GM19351 (cell line): ENCODE measurements around the gene KIF24.
"Not testable (repeated sequence)": the region's sequence is repeated elsewhere in the genome, so short reads cannot be mapped to it uniquely, and the experiment has no call there.

Source experiments
- ATAC-seq: cut with Tn5 transposase; IDR thresholded peaks from one replicate; pipeline ENCODE4 v1.9.1; 2021; ENCODE audit warnings: mild to moderate bottlenecking, moderate library complexity; ENCODE audit not compliant: unreplicated experiment

Gene KIF24

GRCh38 chr9:34363619-34364351 lies 34.7 kb upstream of the KIF24 start:
- no peak for ATAC-seq

DNA sequence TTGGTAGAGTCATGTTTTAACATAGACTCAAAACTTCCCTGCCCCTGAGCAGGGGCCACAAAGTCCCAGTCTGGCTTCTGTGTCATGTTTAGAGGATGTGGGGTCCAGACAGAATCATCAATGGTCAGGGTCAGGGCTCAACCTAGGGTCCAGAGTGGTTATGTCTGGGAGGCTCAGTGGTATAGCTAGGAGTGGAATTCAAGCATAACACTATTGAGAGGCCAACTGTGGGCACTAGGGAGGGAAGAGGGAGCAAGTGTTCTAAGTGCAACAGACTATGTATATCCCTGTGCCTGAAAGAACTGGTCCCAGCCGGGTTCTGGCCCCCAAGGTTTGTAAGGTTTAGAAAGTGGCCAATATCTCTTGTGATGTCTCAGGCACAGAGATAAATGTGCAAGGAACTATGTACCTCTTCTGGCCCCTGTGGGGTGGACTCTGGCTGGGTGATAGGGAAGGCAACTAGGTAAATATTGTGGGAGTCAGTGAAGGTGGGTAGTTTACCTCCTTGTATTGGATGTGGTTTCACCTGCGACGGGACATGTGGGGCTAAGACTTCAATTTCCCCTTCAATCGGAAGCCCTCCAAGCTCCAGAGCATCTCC lies 33.6 kb upstream of the KIF24 start:
- no peak for ATAC-seq

GRCh38 chr9:34352957-34353356 lies 23.9 kb upstream of the KIF24 start:
- ATAC-seq = not testable (repeated sequence)

GRCh38 chr9:34352122-34352652 lies 23.1 kb upstream of the KIF24 start:
- ATAC-seq = not testable (repeated sequence)

GRCh38 chr9:34349324-34349723 lies 20.3 kb upstream of the KIF24 start:
- ATAC-seq = no peak

- no peak for ATAC-seq
Measured at GRCh38 chr9:34347800-34348158, 18.7 kb upstream of the KIF24 start.

DNA sequence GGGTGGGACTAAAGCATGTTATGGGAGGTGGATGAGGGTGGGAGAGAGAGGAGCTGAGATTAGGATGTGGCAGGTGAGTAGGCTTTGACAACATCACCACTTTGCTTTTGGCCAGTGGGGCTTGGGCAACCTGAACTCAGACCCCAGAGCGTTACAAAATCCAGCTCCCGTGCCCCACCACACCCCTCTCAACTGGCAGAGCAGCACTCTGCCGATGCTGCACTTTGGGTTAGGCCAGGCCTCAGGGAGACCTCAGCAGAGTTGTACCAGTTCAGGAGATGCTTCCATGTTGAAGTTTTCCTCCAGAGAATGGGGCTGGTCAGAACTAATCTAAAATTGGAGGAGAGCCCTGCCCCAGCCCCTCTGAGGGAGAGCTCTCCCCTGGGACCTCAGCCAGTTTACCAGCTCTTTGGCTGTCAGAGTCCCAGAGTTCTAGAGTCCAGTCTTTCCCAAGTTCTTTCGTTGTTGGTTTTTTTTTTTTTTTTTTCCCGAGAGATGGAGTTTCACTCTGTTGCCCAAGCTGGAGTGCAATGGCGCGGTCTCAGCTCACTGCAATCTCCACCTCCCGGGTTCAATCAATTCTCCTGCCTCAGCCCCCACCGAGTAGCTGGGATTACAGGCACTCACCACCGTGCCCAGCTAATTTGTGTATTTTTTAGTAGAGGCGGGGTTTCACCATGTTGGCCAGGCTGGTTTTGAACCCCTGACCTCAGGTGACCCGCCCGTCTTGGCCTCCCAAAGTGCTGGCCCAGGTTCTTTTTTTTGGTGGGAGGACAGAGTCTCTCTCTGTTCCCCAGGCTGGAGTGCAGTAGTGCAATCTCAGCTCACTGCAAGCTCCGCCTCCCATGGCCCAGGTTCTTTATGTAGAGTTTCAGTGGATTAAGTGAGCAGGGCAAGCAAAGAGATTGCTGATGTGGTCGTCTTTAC lies 18.1 kb upstream of the KIF24 start:
- no peak for ATAC-seq

GRCh38 chr9:34343605-34344004 lies 14.5 kb upstream of the KIF24 start:
- ATAC-seq = no peak

DNA sequence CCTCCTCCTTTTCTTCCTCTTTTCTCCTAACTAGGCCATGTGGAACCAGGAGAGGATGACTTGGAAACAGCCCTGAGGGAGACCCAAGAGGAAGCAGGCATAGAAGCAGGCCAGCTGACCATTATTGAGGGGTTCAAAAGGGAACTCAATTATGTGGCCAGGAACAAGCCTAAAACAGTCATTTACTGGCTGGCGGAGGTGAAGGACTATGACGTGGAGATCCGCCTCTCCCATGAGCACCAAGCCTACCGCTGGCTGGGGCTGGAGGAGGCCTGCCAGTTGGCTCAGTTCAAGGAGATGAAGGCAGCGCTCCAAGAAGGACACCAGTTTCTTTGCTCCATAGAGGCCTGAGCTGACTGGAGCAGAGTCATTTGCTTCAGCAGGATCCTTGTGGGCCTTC lies 14.0 kb upstream of the KIF24 start:
- no peak for ATAC-seq

DNA sequence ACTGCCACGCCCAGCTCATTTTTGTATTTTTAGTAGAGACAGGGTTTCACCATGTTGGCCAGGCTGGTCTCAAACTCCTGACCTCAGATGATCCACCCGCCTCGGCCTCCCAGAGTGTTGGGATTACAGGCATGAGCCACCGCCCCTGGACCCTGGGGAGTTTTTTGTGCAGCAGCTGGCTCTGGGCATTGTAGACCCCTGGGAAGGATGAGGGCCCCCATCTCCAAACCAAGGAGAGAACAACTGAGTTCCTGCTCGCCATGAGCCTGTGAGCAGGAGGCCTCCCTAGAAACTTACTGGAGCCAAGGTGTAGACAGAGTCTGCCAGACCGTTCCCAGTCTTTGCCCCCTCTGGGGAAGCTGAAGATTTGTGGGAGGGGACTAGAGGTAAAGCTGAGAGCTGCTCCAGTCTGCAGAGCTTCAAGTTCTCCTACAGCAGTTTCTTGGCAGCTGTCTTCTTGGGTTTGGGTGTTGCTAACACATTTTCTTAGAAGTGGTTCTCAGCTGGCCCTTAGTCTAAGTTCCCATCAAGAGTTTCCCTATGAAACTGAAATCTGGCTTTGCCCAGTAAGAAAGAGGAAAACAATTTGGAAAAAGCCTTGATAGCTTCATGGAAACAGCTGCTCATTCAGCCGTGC lies 12.7 kb upstream of the KIF24 start:
- no peak for ATAC-seq

GRCh38 chr9:34338665-34339385 lies 9.8 kb upstream of the KIF24 start:
- ATAC-seq = no peak

DNA sequence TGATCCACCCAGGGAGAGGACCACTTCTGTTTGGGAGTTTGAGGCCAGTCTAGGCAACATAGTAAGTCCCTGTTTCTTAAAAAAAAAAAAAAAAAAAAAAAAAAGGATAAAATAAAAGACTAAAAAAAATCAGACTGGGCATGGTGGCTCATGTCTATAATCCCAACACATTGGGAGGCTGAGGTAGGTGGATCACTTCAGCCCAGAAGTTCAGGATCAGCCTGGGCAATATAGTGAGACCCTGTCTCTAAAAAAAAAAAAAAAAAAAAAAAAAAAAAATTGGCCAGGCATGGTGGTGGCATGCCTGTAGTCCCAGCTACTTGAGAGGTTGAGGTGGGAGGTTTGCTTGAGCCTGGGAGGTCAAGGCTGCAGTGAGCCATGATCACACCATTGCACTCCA lies 9.0 kb upstream of the KIF24 start:
- ATAC-seq = not testable (repeated sequence)

DNA sequence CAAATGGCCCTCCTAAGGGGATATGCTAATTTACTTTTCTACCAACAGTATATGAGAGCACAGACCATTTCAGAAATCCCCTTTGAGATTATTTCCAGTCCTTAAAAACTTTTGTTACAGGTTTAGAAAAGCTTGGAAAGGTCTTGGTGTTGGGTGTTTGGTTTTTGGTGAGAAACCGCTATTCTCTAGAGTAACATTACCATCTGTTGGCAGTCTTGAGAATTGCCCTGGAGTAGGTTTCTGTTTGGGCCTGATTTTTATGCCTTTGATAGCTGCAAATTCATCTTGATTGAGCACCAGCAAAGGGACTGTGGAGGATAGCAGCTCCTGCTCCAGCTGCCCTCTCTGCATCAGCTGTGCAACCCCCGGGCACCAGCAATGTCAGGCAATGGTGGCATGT lies 8.3 kb upstream of the KIF24 start:
- no peak for ATAC-seq

- ATAC-seq = no peak
Measured at GRCh38 chr9:34335376-34335775, 6.3 kb upstream of the KIF24 start.

- ATAC-seq = no peak
Measured at GRCh38 chr9:34334916-34335315, 5.8 kb upstream of the KIF24 start.

DNA sequence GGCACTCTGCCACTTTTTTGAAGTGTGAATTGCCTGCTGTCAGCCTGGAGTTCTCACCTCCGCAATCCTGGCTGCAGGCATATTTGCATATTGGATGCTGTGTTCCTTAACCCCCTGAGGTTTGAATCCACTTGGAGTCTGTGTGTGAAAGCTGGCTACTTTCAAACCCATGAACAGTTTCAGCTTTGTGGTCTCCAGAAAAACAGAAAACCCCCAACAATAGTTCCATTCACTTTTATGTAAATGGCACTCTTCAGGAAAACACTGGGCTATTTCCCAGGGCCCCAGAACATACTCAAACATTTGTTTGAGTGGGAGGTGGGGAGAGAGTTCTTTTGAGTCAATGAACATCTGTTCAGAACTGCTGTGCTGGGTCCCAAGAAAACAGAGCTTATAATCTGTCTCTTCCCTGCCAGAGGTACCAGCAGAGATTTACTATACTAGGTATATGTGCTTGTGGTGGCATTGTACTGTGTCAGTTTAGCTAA lies 5.3 kb upstream of the KIF24 start:
- no peak for ATAC-seq

- no peak for ATAC-seq
Measured at GRCh38 chr9:34333836-34334235, 4.8 kb upstream of the KIF24 start.

DNA sequence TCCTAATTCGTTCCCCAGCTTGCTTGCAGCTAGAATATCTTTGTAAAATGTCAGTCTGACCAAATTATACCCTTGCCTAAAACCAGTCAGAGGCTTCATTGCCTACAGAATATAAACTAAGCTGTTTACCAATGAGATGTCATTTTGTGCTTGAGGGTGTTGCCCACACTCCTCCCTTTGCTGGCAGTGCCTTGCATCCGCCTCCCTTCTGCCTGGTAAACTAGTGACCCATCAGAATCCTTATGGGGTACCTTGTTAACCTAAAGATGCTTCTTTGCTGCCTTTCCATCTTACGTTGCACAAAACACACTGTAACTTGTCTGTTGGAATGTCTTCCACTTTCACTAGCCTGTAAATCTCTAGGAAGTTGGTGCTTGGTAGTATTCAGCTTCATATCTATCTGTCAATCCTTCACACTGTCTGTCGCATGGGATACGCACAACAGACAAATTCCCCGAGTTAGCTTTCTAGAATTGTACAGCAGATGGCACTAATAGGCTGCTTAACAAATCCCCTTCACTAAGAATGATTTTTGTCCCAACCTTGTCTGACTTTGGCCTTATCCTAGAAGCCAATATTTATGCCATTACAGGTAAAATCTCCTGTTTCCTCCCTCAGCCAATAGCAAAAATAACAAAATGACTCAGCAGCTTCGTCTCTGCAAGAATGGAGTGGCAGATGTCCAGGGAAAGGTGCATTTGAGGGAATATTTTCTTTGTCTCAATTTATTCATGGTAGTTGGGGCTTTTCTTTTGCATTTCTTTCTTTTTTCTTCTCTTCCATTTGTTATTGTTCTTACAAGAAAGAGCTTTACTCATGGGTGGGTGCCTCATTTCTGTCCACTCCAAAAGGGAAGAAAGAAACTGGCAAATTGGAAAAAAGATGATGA lies 3.3 kb upstream of the KIF24 start:
- no peak for ATAC-seq

- no peak for ATAC-seq
Measured at GRCh38 chr9:34331196-34331595, 2.1 kb upstream of the KIF24 start.
